Muscle of back (tissue), 11 donors: ENCODE measurements around the gene TAOK2. TPM values are rescaled to one million over a fixed set of nuclear protein-coding genes. Genes with fewer than 3 reads are reported as not detected.
"Not testable (repeated sequence)": the region's sequence is repeated elsewhere in the genome, so short reads cannot be mapped to it uniquely, and the experiment has no call there.

ENCODE experiments used
- DNase-seq, 3 donors: peaks; one replicate each; pipeline versions ENCODE4 v3.0.0 to v3.0.0-alpha.2; 2013
- polyA plus RNA-seq, 10 donors: library from polyadenylated mRNA; unstranded; fragments of 120-200 nt; gene quantifications; one replicate each; pipeline ENCODE4 v1.2.1, GENCODE V29; 2013; ENCODE audit not compliant: insufficient read length in 10 of 10

TAOK2 gene
- polyA plus RNA-seq, 10 donors = 25.1 to 39.2 (median 32.9) TPM

DNA sequence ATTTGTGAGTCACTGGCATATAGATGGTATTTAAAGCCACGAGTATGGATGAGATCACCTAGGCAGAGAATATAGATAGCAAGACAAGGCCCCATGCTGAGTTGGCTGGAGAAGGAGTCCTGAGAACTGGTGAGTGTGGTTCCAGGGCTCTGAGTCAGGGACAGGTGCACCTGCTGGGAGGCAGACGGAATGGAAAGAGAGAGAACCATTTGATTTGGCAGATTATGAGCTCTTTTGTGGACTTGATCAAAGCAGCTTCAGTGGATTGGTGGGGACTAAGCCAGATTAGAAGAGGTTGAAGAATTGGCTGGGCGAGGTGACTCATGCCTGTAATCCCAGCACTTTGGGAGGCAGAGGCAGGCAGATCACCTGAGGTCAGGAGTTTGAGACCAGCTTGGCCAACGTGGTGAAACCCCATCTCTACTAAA lies 45.1 kb downstream of the TAOK2 start:
- no peak for DNase-seq

DNA sequence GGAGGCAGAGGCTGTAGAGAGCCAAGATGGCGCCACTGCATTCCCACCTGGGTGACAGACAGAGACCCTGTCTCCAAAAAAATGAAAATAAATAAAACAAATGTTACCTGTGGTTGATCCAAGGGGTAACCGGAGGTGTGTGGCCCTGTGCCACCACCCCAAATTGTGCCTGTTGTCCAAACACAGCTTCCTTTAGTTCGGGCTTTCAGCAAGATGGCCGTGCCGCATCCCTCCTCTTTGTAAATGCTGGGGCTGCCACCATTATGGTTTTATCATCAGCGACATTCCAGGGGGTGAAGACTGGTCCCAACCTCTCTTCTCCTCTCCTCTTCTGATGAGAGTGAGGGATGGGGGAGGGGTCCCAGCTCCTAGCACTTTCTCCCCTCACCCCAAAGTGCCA lies 49.2 kb downstream of the TAOK2 start, which contains the start of gene C16orf92:
C16orf92 (plus strand) TSS at position 312 of the 400 bp plus-strand sequence. CDS start 143 bp downstream, outside the sequence.
- no peak for DNase-seq

DNA sequence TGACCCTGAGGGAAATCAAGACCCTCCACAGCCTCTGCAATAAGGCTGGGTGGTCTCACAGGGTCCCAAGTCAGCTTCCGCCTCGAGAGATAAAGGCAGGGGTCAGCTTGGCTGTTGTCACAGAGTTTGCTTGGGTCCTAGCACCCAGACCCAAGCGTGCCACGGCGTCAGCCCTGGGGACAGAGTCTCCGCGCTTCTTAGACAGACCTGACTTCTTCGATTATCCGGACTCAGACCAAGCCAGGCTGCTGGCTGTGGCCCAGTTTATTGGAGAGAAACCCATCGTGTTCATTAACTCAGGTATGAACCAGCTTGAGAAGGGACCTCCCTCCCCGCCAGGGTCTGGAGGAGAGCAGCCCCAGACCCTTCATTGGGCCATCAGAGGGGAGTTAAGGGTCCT lies 49.9 kb downstream of the TAOK2 start:
- no peak for DNase-seq

DNA sequence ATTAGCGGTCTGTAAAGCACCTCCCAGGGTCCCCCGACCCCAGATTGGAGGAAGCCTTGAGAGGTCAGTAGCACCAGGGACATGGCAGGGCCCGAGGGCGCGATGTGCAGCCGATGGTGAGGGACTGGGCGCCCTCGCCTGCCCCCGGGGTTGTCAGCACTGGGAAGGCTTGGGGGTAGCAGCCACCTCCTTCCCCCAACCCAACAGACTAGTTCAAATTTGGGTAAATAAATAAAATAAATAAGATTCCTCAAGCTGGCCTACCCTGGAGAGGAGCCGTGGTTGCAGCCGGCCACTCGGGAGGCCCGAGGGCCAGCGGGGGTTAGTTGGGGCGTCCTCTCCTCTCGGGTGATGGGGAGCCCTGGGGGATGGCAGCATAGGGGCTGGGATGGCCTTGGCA lies 50.8 kb downstream of the TAOK2 start:
- DNase-seq = no peak

DNA sequence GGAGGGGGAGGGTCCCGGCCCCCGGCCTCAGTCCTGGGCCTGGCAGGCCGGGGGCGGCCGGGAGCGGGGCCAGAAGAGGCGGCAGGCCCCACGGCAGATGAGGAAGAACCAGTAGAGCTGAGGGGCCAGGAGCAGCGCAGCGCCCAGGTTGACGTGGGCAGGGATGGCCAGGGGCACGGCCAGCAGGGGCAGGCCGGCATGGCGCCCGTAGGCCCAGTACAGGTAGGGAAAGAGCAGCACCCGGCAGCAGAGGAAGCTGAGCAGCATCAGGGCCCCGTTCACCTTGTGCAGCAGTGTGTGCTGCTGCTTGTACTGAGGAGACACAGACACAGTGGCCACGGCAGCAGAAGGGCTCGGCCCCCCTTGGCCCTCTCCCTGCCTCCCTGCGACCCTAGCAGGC lies 51.5 kb downstream of the TAOK2 start:
- no peak for DNase-seq

DNA sequence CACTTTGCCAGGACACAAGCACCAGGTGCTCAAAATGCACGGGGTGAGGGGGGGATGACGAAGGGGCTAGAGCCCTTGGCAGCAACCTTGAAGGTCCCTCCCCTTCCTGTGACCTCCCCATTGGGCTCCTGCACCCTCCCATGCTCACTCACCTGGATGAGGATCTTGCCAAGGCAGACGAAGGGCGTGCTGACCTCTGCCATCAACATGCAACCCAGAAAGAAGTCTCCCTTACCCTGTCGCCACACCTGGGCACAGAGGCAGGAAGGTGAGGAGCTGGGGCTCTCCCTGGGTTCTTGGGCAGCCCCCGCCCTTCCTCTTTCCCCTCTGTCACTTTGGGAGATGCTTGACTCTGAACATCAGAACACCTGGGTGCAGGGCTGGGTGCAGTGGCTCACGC lies 51.9 kb downstream of the TAOK2 start:
- no peak for DNase-seq

DNA sequence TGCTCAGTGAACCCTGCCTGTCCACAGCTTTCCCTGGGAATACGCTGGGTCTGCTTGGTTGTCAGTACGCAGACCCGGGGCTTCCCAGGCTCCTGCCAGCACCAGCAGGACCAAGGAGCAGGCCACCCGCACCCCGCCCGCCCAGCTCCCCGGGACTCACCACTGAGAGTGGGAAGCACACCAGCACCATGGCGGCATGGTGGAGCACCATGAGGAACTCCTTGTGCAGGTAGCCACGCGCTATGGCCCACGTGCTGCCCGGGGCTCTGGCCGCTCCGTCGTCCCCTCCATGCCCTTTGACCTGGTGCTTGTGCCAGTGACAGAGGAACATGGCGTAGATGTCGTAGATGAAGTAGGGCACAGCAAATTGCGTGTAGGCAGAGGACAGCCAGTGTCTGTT lies 52.8 kb downstream of the TAOK2 start:
- no peak for DNase-seq

DNA sequence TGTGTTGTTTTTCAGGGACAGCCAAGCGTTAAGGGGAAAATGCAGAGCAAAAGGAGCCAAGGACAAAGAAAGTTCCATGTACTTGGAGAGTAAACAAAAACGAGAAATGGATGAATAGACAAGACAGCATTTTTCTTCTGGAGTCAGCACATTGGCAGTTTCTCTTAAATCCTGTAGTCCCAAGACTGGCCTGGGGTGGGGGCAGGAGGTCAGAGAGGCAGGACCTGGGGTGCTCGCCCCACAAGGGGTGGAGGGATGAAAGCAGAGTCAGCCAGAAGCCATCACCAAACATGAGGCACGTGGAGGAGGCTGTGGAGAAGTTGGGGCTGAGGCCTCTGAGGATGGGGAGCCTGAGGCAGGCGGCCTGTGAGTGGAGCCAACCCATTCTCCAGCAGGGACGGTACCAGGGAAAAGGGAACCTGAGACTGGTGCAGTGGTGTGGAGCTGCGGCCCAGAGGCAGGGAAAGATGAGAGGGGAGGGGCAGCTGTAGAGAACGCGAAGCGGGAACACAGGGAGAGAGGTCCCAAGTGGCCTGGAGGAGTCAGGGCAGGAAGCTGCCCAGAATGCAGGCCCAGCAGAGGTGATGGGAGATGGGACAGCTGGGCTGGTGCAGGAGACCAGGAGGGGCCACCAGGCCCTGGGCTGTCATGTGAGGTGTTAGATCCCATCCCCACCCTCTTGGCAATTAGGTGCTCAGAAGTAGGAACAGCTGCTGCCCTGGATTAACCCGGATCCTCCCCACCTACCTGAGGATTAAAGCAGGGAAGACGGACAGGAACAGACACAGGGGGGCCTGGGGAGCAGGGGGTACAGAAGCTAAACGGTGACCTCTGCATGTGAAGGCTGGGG lies 54.1 kb downstream of the TAOK2 start:
- no peak for DNase-seq

DNA sequence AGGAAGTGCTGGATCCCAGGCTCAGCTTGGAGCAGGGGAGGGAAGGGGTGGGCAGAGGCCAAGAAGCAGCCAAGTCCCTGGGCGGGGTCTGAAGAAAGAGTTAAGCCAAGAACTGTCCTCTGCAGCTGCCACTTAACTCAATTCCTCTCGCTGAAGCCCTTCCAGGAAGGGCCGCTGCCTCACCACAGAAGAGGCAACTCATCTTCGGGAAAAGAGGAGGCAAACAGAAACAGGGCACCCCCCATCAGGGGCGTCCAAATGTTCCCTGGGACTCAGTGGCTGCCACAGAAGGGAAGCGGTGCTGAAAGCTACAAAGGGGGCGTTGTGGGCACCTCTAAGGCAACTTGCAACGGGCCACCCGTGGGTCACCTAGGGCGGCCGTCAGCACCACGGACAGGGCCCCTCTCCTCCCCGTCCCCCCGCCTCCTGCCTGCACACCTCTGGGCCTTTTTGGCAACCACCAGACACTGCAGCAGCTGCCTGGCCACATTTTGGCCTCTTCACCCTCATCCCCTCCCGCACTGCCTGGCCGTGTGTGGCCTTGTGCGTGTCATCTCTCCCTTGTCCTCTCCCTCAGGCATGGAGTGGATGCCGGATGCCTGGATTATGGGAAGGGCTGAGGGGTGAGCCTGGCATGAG lies 54.9 kb downstream of the TAOK2 start:
- DNase-seq = peak in 2 of 3 donors; percentile 46 to 61

DNA sequence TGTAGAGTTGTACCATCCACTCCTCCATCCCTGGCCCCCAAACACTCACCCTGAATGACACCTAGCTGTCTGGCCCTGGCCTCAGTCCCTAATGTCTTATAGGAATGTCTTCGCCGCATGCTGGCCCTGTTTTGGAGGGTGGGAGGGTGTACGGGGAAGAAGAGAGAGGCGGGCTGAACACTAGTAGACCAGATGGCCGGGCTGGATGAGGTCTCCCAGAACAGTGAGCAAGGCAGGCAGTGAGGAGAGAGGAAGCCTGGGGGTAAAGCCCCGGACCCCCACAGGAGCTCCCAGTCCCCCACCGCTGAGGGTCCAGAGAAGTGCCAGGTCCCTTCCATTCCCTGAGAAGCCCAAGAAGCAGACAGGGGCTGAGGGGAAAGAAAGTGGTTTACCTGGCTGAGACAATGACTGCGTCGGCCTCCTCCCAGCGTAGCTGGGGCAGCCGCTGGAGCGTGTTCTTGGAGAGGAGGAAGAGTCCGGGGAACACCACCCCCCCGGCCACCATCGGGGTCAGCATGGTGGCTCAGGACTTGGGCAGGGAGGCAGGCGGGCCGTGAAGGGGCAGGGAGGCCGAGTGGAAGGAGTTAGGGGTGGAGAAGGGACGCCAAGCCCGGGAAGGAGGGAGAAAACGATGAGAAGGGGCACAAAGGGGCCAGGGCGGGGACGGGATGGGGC lies 56.5 kb downstream of the TAOK2 start:
- DNase-seq = no peak

DNA sequence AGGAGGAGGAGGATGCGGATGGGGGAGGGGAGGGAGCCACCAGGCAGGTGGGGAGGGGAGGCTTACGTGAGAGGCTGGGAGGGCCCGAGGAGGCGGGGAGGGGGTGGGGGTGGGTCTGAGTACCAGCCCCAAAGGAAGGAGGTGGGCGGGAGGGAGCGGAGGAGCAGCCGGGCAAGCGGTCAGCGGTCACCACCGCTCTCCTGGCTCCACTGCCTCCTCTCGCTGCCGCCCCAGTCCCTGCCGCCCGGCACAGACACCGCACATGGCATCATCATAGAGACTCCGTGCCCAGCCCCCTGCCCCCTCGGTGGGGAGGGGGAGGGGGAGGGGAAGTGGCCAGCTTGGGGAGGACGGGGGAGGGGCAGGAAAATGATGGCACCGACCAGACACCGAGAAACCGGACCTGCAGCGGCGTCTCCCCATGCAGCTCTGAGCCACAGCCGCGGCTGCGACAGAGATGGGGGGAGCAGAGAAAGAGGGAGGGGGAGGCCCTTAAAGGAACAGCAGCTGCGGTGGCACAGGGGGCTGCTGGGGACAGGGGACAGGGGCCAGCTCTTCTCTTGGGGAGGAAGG lies 57.3 kb downstream of the TAOK2 start, which contains the start of gene TLCD3B:
TLCD3B (minus strand) TSS at position 431 of the 573 bp plus-strand sequence. CDS start 744 bp downstream, outside the sequence.
- no peak for DNase-seq

DNA sequence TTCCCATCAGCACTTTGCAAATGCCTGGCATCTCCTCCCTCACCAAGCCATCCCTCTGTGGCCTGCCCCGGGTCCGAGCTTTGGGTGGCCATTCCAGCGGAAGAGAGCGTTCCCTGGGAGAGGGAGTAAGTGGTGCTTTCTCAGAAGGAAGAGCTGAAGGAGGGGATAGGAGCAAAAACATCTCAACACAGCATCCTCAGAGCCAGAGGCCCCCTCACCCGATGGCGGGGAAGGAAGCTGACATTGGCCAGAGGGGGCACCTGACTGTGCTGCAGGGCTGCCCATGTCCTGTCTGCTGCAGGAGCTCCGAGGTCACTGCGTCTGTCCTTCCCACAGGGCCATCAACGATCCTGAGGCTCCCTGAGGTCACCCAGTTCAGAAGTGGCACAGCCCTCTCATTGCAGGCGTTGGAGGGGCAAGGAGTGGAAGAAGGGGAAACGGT lies 57.8 kb downstream of the TAOK2 start:
- DNase-seq = no peak

DNA sequence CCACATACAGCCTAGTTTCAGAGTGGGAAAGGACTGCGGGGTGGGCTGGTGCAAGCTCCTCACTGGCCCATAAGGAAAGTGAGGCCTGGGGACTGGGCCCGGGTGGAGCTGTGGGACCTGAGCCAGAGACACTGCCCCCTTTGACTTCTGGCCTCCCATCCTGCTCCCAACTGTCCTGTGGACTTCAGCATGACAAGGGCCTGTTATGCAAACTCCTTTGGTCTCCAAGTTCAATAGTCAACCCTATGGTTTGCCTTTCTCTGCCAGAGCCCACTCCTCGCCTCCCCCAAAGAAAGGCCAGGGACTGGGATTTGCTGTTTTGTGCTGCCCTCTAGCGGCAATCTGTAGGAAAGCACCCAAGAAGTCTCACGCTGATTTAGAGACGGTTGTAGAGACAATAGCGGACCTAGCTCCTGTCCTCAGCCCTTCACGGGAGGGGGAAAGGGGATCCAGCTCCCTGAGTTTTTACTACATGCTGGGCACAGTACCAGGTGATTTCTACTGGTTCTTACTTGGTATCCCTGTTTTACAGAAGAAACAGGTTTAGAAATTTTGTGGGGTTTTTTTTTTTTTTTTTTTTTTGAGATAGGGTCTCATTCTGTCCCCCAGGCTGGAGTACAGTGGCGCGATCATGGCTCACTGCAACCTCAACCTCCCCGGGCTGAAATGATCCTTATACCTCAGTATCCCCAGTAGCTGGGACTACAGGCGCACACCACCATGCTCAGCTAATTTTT lies 58.6 kb downstream of the TAOK2 start:
- DNase-seq = peak in 2 of 3 donors; percentile 50

DNA sequence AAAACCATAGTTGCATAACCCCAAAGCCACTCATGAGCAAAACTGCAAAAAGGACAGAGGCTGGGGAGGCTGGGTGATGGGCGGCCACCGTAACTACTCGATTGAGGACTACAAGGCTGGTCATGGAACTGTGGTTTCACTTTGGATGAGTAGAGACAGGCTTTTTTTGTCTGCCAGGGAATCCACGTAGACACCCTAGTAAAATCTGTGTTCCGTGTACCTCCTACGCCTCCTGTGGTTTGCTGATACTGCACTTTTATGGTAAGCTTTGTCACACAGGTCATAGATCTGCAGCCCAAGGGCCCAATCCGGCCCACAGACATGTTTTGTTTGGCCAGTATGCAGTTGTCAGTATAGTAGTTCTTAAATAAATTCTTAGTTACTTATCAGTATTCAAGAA lies 59.6 kb downstream of the TAOK2 start:
- no peak for DNase-seq

DNA sequence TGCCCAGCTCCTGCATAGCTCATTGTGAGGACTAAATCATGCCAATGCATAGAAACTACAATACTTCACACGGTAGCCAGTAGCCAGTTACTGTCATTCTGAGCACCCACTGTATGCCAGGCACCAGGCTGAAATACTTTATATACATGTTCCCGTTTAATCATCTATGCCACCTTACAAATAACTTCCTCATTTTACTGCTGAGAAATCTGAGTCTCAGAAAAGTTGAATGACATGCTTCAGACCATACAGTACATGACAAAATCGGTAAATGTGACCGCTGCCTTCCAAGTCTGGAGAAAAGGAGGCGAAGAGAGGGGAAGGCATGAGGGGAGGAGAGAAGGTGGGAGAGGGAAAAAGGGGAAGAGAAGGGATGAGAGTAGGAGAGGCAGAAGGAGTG lies 66.6 kb downstream of the TAOK2 start:
- no peak for DNase-seq

DNA sequence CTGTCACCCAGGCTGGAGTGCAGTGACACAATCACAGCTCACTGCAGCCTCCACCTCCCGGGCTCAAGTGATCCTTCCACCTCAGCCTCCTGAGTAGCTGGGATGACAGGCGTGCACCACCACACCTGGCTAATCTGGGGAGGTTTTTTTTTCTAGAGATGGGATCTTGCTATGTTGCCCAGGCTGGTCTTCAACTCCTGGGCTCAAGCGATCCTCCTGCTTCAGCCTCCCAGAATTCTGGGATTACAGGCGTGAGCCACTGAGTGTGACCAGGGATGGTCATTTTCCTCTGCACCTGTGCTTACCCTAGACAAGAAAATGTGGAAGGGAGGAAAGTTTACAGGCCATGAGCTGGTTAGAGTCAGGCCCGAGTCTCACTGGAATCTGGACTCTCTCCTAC lies 67.0 kb downstream of the TAOK2 start:
- not testable (repeated sequence) for DNase-seq

DNA sequence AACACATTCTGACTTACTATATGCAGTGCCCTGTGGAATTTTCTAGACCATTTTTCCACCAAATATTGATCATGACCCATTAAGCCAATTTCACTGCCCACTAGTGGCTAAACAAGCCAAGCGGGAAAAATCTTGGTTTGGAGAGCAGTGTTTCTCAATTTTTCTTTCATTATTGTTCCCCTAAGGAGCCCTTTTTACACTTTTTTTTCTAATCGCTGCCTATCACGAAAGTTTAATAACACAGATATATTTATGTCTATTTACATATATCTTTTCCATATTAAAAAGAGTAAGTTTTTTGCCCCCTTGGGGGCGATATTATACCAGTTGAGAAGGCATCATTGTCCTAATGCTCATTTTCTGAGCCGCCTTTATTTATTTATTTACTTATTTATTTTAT lies 68.2 kb downstream of the TAOK2 start:
- DNase-seq = peak in 1 of 3 donors; percentile 45
